Stomach (tissue), 9 donors: ENCODE results near the gene FGD3. TPM values are rescaled to one million over a fixed set of nuclear protein-coding genes. Genes with fewer than 3 reads are reported as not detected.

Source experiments
- DNase-seq, 2 donors: peaks; one replicate each; pipeline versions ENCODE4 v3.0.0 to v3.0.0-alpha.2; 2013 to 2019
- H3K27ac ChIP-seq, 5 donors: fragments of 200-600 bp in 4 of 5; sonication (generic) in 4 of 5; one replicate each; pipeline ENCODE4 v1.5.1; 2013 to 2019; ENCODE audit warnings: mild to moderate bottlenecking in 1 of 5, moderate library complexity in 1 of 5
- H3K27me3 ChIP-seq, 3 donors: fragments of 200-600 bp; sonication (generic); one replicate each; pipeline ENCODE4 v1.5.1; 2017 to 2019; ENCODE audit warnings: mixed run types in 1 of 3
- H3K36me3 ChIP-seq, 4 donors: fragments of 200-600 bp; sonication (generic); 1 replicate in 3 of 4; 2 replicates in 1 of 4; pipeline ENCODE4 v1.5.1; 2016 to 2019
- H3K4me1 ChIP-seq, 4 donors: fragments of 200-600 bp; sonication (generic); one replicate each; pipeline ENCODE4 v1.5.1; 2016 to 2019
- H3K4me3 ChIP-seq, 4 donors: fragments of 200-600 bp; sonication (generic) in 3 of 4; one replicate each; pipeline ENCODE4 v1.5.1; 2016 to 2019; ENCODE audit warnings: mild to moderate bottlenecking in 1 of 4
- H3K9me3 ChIP-seq, 4 donors: fragments of 200-600 bp; sonication (generic); one replicate each; pipeline ENCODE4 v1.5.1; 2016 to 2019
- EP300 ChIP-seq: sonication (generic); formaldehyde crosslinking; IDR thresholded peaks from one replicate; pipeline ENCODE4 v1.6.1; 2017; ENCODE audit warnings: antibody characterized with exemption
- POLR2A ChIP-seq, 4 donors: fragments of 450-650 bp; IDR thresholded peaks; one replicate each; pipeline ENCODE4 v1.6.1; 2016; ENCODE audit warnings: antibody characterized with exemption in 4 of 4, control low read depth in 2 of 4, mild to moderate bottlenecking in 1 of 4, moderate library complexity in 1 of 4
- POLR2AphosphoS5 ChIP-seq, 3 donors: sonication (generic); formaldehyde crosslinking; IDR thresholded peaks; one replicate each; pipeline ENCODE4 v1.6.1; 2016; ENCODE audit warnings: antibody characterized with exemption in 3 of 3
- WGBS, 5 donors: extraction: QIAGEN DNeasy Blood & Tissue Kit in 3 of 5; methylation state at CpG; one replicate each; pipeline versions ENCODE4 v1.1.5 to v1.1.7; 2013 to 2018; 5-methylcytosine and 5-hydroxymethylcytosine counted together
- intact Hi-C: fragments of 100-400 bp; cut with DNase I; formaldehyde crosslinking; loops from one replicate; pipeline ENCODE4 v1.15.1; 2023; ENCODE audit warnings: low total_unique reads
- polyA plus RNA-seq, 3 donors: library from polyadenylated mRNA; stranded (reverse); fragments of 200-250 nt; gene quantifications; one replicate each; pipeline ENCODE4 v1.2.3, GENCODE V29; 2013
- total RNA-seq, 5 donors: library from RNA; depleted of rRNA; stranded (reverse); fragments of >200 nt; gene quantifications; one replicate each; pipeline versions ENCODE4 v1.1.0 to v1.2.3, GENCODE V29; 2014 to 2016
- TF ChIP-seq, protein P1 (sequence below), 7 experiments: fragments of 450-650 bp in 4 of 7; fragments of 200-600 bp in 3 of 7; sonication (generic) in 3 of 7; IDR thresholded peaks; one replicate each; pipeline ENCODE4 v1.5.1; 2016 to 2019; ENCODE audit warnings: antibody characterized with exemption in 7 of 7, control low read depth in 2 of 7, mild to moderate bottlenecking in 1 of 7
- donor health status: healthy with polysubstance abuse.
- donor health status: Bipolar disorder and iron deficiency.
- donor health status: healthy.

Gene FGD3
- total and polyA plus RNA-seq, 8 donors, result 1.7 to 8.8 (median 2.4) TPM

DNA sequence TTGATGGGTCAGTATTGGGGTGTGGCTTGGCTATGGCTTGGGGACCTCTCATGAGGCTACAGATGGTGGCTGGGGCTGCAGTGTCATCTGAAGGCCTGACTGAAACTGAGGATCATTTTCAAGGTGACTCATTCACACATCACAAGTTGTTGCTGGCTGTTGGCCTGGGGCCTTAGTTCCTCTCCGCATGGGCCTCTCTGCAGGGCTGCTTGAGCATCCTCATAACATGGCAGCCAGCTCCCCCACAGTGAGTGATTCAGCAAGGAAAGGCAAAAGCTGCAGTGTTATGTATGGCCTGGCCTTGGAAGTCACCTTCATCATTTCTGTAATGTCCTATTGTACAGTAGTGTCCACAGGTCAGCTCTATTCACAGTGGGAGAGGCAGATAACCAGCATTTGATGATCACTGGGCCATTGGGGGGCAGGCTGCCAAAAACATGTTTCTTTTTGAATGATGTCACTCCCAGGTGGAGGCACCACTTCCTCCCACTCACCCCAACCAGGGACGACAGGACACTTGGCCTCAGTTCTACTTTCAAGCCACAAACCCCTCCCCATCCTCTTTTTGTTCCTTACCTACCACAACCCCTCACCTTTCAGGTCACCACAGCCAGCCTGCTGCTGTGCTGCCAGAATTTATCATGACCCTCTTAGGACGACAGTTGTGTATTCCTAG is 14.4 kb downstream of the FGD3 start:
- H3K9me3 ChIP-seq, result peaks cover 0 to 8% (median 4%) of the 10 kb centered on the region in 4 donors
- peaks cover 0 to 13% (median 3%) of the 10 kb centered on the region in 4 donors for H3K4me1 ChIP-seq
- H3K36me3 ChIP-seq, result no peaks in the 10 kb centered on the region
- 70 to 88% (median 82%) methylated on average over 3 of the region's 3 CpGs for WGBS, 5 donors
- H3K27me3 ChIP-seq, result no peaks in the 10 kb centered on the region
- peak in 1 of 2 donors; percentile 26 for DNase-seq
- TF ChIP-seq EP300, result no peak
- TF ChIP-seq POLR2AphosphoS5 (IDR thresholded peaks at IDR 0.05), result no peak
- TF ChIP-seq POLR2A (IDR thresholded peaks at IDR 0.05), result no peak
- TF ChIP-seq, protein P1, sequence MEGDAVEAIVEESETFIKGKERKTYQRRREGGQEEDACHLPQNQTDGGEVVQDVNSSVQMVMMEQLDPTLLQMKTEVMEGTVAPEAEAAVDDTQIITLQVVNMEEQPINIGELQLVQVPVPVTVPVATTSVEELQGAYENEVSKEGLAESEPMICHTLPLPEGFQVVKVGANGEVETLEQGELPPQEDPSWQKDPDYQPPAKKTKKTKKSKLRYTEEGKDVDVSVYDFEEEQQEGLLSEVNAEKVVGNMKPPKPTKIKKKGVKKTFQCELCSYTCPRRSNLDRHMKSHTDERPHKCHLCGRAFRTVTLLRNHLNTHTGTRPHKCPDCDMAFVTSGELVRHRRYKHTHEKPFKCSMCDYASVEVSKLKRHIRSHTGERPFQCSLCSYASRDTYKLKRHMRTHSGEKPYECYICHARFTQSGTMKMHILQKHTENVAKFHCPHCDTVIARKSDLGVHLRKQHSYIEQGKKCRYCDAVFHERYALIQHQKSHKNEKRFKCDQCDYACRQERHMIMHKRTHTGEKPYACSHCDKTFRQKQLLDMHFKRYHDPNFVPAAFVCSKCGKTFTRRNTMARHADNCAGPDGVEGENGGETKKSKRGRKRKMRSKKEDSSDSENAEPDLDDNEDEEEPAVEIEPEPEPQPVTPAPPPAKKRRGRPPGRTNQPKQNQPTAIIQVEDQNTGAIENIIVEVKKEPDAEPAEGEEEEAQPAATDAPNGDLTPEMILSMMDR (IDR thresholded peaks at IDR 0.05), result no peak
- peak overlapping the region in 4 of 5 donors; percentile 16 to 88 (median 32) for H3K27ac ChIP-seq
- intact Hi-C loops, result no loop called here
- no peak overlapping the region for H3K4me3 ChIP-seq

DNA sequence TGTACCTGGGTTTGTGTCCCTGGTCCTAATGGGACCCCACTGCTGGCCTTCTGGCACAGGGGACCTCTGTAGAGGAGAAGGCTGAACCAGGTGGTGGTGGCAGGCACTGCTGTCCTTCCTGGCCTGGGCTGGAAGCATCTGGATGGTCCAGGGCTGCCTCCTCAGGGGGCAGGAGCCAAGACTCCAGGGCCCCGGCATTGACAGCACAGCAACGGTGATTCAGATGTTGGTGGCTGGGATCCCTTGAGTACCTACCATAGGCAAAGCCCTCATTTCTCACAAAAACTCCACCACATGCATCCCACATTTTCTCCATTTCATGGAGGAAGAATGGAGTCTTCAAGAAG is 15.0 kb downstream of the FGD3 start:
- peak in 1 of 2 donors; percentile 15 for DNase-seq
- 97 to 100% (median 99%) methylated on average over 2 of the region's 2 CpGs; no CpG with 5 or more reads in 1 of the 5 donors for WGBS, 5 donors
- H3K4me3 ChIP-seq, result no peak overlapping the region
- intact Hi-C loops, result no loop called here
- no peaks in the 10 kb centered on the region for H3K27me3 ChIP-seq
- no peaks in the 10 kb centered on the region for H3K36me3 ChIP-seq
- peaks cover 0 to 8% (median 4%) of the 10 kb centered on the region in 4 donors for H3K9me3 ChIP-seq
- TF ChIP-seq EP300 (no peak), POLR2AphosphoS5 (IDR thresholded peaks at IDR 0.05) (no peak), POLR2A (IDR thresholded peaks at IDR 0.05) (no peak)
- TF ChIP-seq, protein P1 (IDR thresholded peaks at IDR 0.05), result no peak
- H3K27ac ChIP-seq, result peak overlapping the region in 3 of 5 donors; percentile 16 to 88 (median 38)
- peaks cover 0 to 13% (median 3%) of the 10 kb centered on the region in 4 donors for H3K4me1 ChIP-seq

DNA sequence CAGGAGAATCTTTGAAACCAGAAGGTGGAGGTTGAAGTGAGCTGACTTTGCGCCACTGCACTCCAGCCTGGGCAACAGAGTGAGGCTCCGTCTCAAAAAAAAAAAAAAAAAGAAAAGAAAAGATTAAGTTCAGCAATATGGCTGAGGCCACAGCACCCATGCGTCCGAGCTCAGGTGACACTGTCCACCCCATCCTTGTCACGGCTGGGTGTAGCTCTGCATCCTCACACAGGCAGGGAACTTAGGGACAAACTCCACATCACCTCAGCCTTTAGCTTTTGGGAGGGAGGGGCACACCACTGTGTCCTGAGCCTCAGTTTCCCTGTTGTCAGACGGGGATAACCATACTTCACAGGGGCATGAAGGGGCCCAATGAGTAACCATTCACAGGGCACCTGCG is 15.5 kb downstream of the FGD3 start:
- peaks cover 0 to 13% (median 3%) of the 10 kb centered on the region in 4 donors for H3K4me1 ChIP-seq
- no peak for TF ChIP-seq POLR2AphosphoS5 (IDR thresholded peaks at IDR 0.05)
- TF ChIP-seq POLR2A (IDR thresholded peaks at IDR 0.05), result no peak
- TF ChIP-seq, protein P1 (IDR thresholded peaks at IDR 0.05), result no peak
- no peak for TF ChIP-seq EP300
- H3K4me3 ChIP-seq, result no peak overlapping the region
- intact Hi-C loops, result no loop called here
- peak overlapping the region in 1 of 5 donors; percentile 88 for H3K27ac ChIP-seq
- H3K9me3 ChIP-seq, result peaks cover 0 to 8% (median 4%) of the 10 kb centered on the region in 4 donors
- WGBS, 5 donors, result 88 to 97% (median 95%) methylated on average over 7 of the region's 7 CpGs
- H3K36me3 ChIP-seq, result no peaks in the 10 kb centered on the region
- DNase-seq, result no peak
- H3K27me3 ChIP-seq, result no peaks in the 10 kb centered on the region

DNA sequence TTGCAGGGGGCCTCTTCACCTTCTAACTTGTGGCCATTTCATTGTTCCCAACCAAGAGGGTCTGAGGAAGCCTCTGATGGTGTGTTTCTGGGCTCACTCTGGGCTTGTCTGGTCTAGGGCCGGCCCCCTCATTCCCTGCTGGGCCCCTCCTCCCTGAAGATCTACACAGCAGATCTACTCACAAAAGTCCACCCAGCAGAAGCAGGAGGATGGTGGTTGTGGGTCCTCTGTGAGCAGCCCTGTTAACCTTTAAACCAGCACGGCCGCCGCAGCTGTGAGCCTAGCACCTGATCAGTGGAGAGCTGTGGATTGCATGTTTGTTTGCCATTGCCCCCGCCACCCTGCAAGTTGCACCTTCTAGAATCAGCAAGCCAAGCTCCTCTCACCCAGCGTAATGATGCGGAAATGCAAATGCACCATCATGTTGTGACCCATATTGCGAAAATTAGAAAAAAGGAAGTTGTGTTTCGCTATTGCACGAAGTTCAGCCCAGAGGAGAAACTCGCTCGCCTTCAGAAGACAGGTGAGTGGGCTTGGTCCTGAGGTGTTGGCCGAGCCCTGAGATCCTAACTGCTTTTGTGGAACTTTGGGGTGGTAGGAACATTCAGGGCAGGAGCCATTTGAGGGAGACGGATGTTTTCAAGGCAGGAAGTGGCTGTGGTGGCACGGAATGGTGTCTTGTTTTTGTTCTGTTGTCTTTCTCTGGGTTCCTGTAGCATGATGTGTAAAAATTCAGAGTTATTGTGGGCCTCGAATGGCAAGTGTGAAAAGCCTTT is 16.7 kb downstream of the FGD3 start:
- intact Hi-C loops, result no loop called here

More for the DNA sequence above, 16.7 kb downstream of the FGD3 start:
- TF ChIP-seq EP300 (no peak), POLR2AphosphoS5 (IDR thresholded peaks at IDR 0.05) (peak in 1 of 3 donors; percentile 28)
- 60 to 76% (median 65%) methylated on average over 13 to 16 of the region's 16 CpGs for WGBS, 5 donors
- Histone ChIP-seq H3K27ac (peak overlapping the region; percentile 46 to 88 (median 75)), H3K9me3 (peaks cover 0 to 8% (median 4%) of the 10 kb centered on the region in 4 donors), H3K36me3 (no peaks in the 10 kb centered on the region), H3K27me3 (no peaks in the 10 kb centered on the region), H3K4me1 (peaks cover 0 to 13% (median 5%) of the 10 kb centered on the region in 4 donors), H3K4me3 (peak overlapping the region; percentile 34 to 45 (median 40))
- peak; percentile 49 to 75 for DNase-seq
